DOHH2 (cell line): ENCODE results near the gene DRAXIN.

ENCODE experiments used
- H3F3A ChIP-seq: fragments of 200-600 bp; sonication (generic), shearing (Covaris generic); 2 replicates; pipeline ENCODE4 v1.6.0; 2016; ENCODE audit warnings: antibody characterized with exemption, mild to moderate bottlenecking; ENCODE audit not compliant: control insufficient read depth, insufficient read depth
- H3K27ac ChIP-seq: fragments of 200-600 bp; sonication (generic); 2 replicates; pipeline ENCODE4 v1.5.1; 2014; ENCODE audit warnings: low read depth, mild to moderate bottlenecking, low read length, moderate library complexity
- H3K27me3 ChIP-seq: fragments of 200-600 bp; sonication (generic); 2 replicates; pipeline ENCODE4 v1.6.1; 2014; ENCODE audit warnings: mild to moderate bottlenecking, low read length, mixed read lengths; ENCODE audit not compliant: control insufficient read depth
- H3K36me3 ChIP-seq: fragments of 200-600 bp; sonication (generic); 2 replicates; pipeline ENCODE4 v1.6.1; 2014; ENCODE audit warnings: mild to moderate bottlenecking, low read length, moderate library complexity, mixed read lengths; ENCODE audit not compliant: control insufficient read depth
- H3K4me1 ChIP-seq: fragments of 200-600 bp; sonication (generic); 2 replicates; pipeline ENCODE4 v1.6.1; 2014; ENCODE audit warnings: mild to moderate bottlenecking, low read length, mixed read lengths; ENCODE audit not compliant: control insufficient read depth
- H3K4me2 ChIP-seq: fragments of 200-600 bp; sonication (generic); 2 replicates; pipeline ENCODE4 v1.6.0; 2014; ENCODE audit warnings: mild to moderate bottlenecking, low read length, moderate library complexity
- H3K4me3 ChIP-seq: fragments of 200-600 bp; sonication (generic); 2 replicates; pipeline ENCODE4 v1.5.1; 2014; ENCODE audit warnings: mild to moderate bottlenecking, low read length, mixed read lengths
- H3K79me2 ChIP-seq: fragments of 200-600 bp; sonication (generic); 2 replicates; pipeline ENCODE4 v1.6.1; 2014; ENCODE audit warnings: mild to moderate bottlenecking, low read length, mixed read lengths; ENCODE audit not compliant: control insufficient read depth
- H3K9me2 ChIP-seq: fragments of 200-600 bp; sonication (generic); replicated peaks from 2 replicates; pipeline ENCODE4 v1.6.1; 2014; ENCODE audit warnings: mild to moderate bottlenecking, low read length, mixed read lengths; ENCODE audit not compliant: control insufficient read depth
- H3K9me3 ChIP-seq: fragments of 200-600 bp; sonication (generic); 2 replicates; pipeline ENCODE4 v1.6.1; 2014; ENCODE audit warnings: antibody characterized with exemption, low read length, mixed read lengths; ENCODE audit not compliant: control insufficient read depth, insufficient read depth
- H4K20me1 ChIP-seq: fragments of 200-600 bp; sonication (generic); 2 replicates; pipeline ENCODE4 v1.6.0; 2014; ENCODE audit warnings: low read depth, mild to moderate bottlenecking, antibody characterized with exemption, low read length, moderate library complexity; ENCODE audit not compliant: control insufficient read depth, insufficient read depth
- EZH2phosphoT487 ChIP-seq: fragments of 200-600 bp; sonication (generic); IDR thresholded peaks from 2 replicates; pipeline ENCODE4 v1.6.1; 2017; ENCODE audit warnings: borderline replicate concordance, mild to moderate bottlenecking, antibody characterized with exemption, low read length, moderate library complexity, mixed read lengths
- TF ChIP-seq, protein P1 (sequence below): fragments of 200-600 bp; sonication (generic); IDR thresholded peaks from one replicate; pipeline ENCODE4 v1.5.1; 2014; ENCODE audit warnings: antibody characterized with exemption, mild to moderate bottlenecking, low read depth, low read length; ENCODE audit not compliant: poor library complexity, severe bottlenecking

DRAXIN gene

DNA sequence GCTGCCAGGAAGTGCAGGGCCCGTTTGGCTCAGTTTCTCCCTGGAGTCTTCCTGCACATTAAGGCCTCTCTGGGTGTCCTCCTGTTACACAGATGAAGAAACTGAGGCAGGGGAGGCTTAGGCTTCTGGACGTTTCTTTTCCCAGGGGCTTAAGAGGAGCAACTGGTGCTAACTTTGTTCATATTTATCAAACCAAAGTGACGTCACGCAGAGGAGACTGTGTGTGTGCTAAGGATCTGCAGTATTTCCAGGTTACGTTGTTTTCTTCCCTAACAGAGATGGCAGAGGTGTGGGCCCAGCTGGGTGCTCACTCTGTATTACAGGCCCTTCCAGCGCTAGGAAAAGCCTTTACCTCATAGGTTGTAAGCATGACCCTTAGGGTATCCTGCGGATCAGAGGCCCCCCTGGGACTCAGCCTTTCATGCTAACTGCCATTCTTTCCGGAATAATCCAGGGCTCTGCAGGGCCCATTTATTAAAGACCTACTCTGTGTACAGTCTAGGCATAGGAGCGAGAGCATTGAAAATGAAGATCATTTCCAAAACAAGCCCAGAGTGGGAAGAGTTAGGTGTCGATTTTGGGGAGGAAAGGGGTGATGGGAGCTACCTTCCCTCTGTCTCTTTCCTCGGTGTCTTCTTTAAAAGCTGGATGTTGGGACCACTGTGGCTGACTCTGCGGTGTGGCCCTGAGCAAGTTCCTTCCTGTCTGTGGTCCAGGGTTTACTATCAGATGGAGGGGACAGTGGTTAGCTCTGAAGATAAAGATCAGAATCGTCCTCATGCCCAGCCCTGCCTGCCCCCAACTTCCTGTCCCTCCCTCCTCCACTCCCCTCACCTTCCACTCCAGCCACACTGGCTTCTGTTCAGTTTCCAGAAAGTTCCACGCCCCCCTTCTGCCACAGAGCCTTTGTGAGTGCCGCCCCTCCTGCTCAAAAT, 49.0 kb downstream of the DRAXIN start:
- Histone ChIP-seq H3K79me2 (no peaks in the 10 kb centered on the region), H3K4me2 (no peak overlapping the region), H4K20me1 (no peaks in the 10 kb centered on the region), H3K27me3 (no peaks in the 10 kb centered on the region), H3F3A (no peaks in the 10 kb centered on the region; the same call in 1 of the 2 replicates), H3K9me2 (no peaks in the 10 kb centered on the region), H3K9me3 (no peaks in the 10 kb centered on the region), H3K36me3 (no peaks in the 10 kb centered on the region), H3K4me1 (peaks cover 22% of the 10 kb centered on the region), H3K4me3 (no peak overlapping the region), H3K27ac (no peak overlapping the region)
- TF ChIP-seq, protein P1, sequence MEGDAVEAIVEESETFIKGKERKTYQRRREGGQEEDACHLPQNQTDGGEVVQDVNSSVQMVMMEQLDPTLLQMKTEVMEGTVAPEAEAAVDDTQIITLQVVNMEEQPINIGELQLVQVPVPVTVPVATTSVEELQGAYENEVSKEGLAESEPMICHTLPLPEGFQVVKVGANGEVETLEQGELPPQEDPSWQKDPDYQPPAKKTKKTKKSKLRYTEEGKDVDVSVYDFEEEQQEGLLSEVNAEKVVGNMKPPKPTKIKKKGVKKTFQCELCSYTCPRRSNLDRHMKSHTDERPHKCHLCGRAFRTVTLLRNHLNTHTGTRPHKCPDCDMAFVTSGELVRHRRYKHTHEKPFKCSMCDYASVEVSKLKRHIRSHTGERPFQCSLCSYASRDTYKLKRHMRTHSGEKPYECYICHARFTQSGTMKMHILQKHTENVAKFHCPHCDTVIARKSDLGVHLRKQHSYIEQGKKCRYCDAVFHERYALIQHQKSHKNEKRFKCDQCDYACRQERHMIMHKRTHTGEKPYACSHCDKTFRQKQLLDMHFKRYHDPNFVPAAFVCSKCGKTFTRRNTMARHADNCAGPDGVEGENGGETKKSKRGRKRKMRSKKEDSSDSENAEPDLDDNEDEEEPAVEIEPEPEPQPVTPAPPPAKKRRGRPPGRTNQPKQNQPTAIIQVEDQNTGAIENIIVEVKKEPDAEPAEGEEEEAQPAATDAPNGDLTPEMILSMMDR: no peak
- TF ChIP-seq EZH2phosphoT487: no peak

DNA sequence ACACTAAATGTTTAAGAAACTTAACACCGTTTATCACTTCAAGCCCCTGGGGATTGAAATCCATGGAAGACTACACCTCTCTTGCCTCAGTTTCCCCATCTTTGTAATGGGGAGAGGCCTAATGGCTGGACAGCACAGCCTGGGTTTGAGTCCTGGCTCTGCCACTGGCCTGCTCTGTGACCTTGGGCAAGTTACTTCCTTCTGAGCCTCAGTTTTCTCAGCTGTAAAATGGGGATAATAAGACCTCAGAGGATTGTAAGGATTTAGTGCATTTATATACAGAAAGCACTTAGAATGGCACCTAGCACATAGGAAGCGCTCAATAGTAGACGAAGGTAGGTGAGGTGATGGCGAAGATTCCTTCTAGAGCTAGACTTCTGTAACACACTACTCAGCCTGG, 50.0 kb downstream of the DRAXIN start:
- Histone ChIP-seq H3F3A (no peaks in the 10 kb centered on the region), H3K36me3 (no peaks in the 10 kb centered on the region), H4K20me1 (no peaks in the 10 kb centered on the region), H3K27me3 (no peaks in the 10 kb centered on the region), H3K4me1 (peaks cover 18% of the 10 kb centered on the region), H3K79me2 (no peaks in the 10 kb centered on the region), H3K4me2 (no peak overlapping the region), H3K9me2 (no peaks in the 10 kb centered on the region), H3K4me3 (no peak overlapping the region), H3K27ac (no peak overlapping the region), H3K9me3 (no peaks in the 10 kb centered on the region)
- TF ChIP-seq EZH2phosphoT487: no peak
- TF ChIP-seq, protein P1: no peak

DNA sequence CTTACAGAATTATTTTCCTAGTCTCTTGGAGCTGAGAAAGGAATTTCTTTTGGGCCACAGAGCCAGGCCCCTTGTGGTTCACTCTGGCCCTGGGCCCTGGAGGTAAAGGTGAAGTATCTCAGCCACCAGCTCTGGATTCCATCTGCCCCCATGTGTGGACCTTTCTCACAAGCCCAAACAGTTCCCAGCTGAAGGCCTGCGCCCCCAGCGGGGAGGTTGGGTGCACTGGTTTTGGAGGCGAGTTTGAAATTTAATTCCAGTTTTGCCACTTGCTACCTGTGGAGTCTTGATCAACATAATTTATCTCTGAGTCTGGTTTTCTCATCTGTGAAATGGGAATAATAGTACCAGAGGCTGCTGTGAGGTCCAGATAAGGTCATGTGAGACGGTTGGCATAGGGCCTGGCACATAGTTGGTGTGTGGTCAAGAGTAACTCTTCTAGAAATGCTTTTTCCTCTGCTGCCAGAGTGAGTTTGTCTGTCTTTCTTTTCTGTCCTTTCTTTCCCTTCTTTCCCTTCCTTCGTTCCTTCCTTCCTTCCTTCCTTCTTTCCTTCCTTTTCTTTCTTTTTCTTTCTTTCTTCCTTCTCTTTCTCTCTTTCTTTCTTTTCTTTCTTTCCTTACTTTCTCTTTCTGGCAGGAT, 50.5 kb downstream of the DRAXIN start:
- Histone ChIP-seq H3K27ac (no peak overlapping the region), H4K20me1 (no peaks in the 10 kb centered on the region), H3K9me3 (no peaks in the 10 kb centered on the region), H3K79me2 (no peaks in the 10 kb centered on the region), H3K4me3 (no peak overlapping the region), H3F3A (no peaks in the 10 kb centered on the region), H3K4me1 (peaks cover 13% of the 10 kb centered on the region), H3K4me2 (no peak overlapping the region), H3K36me3 (no peaks in the 10 kb centered on the region), H3K9me2 (no peaks in the 10 kb centered on the region), H3K27me3 (no peaks in the 10 kb centered on the region)
- TF ChIP-seq, protein P1: no peak
- no peak for TF ChIP-seq EZH2phosphoT487
